Stimulated activated CD8-positive, alpha-beta memory T cell treated with anti-CD3 and anti-CD28 coated beads, Interleukin-12 subunit alpha, Interleukin-12 subunit beta, amount 100 ng/mL, for 24 hours (primary cell): ENCODE data around the gene PLEKHA7.
"Not testable (repeated sequence)": the region's sequence is repeated elsewhere in the genome, so short reads cannot be mapped to it uniquely, and the experiment has no call there.

Source experiments
- DNase-seq: peaks from one replicate; pipeline ENCODE4 v3.0.0-alpha.2; 2020; ENCODE audit errors: extremely low read depth

Gene PLEKHA7

DNA sequence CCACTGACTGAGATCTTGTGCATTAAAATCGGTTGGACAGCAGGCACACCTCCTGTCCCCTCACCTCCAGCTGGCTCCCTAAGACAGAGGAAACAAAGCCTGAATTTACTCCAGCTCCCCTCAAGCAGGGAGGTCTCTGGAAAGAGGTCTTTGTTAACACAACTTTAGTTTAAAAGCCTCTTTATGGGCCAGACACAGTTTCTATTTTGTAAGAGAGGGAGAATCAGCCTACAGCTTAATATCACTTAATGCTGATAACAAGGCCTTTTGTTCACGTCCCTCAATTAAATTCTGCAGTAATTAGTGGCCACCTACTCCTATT is 36.3 kb downstream of the PLEKHA7 start:
- DNase-seq: no peak

DNA sequence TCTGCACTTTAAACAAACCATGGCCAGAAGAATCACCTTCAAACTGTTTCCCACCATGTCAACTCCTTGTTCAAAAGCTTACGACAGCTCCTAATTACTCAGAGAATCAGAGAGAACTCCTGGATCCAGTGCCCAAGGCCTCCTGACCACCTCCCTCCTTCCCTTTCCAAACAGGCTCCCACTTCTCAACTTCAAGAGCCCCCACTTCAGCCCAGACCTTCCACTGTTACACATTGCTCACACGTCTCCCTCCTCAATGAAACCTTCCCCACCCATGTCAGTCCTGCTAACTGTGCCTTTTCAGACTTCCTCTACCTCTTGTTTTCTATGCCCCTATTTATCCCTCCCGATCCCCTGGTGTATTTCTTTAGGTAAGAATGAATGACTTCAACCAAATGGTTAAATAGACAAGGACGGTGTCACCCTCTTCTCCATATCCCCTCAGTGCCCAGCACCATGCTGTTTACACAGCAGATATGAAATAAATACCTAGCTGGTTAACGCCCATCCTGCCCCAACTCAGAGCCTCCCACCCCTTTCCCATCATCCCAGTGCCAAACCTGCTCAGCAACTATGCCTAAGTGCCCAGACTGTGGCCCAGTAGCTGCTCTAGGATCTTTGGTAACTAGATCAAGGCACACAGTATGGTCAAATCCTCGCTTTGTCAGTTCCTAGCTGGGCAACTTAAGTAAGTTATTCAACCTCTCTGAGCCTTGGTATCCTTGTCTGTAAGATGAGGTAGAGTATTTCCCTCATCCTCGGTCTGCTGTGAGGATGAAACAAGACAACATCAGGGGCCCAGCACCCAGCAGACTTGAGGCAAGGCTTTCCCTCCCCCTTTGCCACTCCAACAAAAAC is 36.8 kb downstream of the PLEKHA7 start:
- DNase-seq: no peak

DNA sequence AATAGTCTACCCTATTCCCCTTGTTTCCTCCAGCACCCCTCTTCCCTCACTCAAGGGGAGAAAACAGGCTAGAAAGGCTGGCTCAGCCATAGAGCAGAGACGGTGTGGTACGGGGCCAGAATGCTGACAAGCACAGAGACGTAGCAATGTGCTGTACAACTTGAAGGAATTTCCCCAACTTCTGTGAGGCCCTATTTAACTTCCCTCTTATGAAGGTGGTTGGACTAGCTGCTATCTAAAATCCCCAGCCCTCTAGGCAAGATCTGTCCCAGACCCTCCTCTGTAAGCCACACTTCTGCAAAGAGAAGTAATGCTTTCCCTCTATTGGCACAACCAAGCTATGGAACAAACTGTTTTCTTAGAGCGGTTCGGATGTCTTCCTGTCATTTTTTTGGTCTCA is 37.8 kb downstream of the PLEKHA7 start:
- DNase-seq: no peak

DNA sequence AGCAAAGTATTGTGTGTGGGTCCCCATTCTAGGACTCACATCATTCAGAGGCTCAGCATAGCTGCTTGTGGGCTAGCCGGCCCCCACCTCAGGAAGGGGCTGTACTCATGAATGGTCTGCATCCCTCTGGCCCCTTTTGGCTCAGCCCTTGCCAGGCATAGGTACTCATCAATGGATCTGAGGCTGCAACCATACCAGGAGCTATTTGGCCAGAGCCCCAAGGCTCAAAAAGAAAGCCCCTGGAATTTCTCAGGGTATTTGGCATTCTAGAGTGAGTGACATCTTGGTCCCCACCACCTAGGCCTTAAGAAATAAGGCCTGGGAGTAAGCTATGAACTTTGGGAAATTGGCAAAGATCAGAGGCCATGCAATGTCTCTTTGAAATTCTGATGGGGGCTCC is 38.3 kb downstream of the PLEKHA7 start:
- no peak for DNase-seq

DNA sequence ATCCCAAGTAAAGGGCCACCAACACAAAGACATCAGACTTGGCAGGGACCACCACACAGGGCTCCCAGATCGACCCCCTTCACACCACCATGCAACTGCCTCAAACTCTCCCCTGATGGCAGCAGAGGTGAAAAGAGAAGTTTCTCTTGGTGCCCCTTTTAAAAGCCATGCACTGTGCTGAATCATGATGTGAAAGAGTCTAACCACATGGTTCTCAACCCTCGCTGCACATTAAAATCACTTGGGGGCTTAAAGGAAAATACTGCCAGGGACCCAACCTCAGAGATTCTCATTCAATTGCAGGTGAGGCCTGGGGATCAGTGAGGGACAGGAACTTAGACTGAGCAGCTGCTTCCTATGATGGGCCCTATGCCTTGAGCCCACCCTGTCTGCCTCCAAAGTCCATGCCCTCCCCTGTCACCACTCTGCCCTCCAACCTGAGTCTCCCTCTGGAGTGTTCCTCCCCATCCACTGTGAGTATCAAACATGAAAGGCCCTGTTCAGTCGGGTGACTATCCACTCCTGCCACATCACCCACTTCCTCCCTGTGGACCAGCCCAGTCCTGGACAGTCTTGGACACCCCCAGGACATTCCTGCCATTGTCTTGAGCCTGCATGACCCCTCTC is 40.8 kb downstream of the PLEKHA7 start:
- no peak for DNase-seq

DNA sequence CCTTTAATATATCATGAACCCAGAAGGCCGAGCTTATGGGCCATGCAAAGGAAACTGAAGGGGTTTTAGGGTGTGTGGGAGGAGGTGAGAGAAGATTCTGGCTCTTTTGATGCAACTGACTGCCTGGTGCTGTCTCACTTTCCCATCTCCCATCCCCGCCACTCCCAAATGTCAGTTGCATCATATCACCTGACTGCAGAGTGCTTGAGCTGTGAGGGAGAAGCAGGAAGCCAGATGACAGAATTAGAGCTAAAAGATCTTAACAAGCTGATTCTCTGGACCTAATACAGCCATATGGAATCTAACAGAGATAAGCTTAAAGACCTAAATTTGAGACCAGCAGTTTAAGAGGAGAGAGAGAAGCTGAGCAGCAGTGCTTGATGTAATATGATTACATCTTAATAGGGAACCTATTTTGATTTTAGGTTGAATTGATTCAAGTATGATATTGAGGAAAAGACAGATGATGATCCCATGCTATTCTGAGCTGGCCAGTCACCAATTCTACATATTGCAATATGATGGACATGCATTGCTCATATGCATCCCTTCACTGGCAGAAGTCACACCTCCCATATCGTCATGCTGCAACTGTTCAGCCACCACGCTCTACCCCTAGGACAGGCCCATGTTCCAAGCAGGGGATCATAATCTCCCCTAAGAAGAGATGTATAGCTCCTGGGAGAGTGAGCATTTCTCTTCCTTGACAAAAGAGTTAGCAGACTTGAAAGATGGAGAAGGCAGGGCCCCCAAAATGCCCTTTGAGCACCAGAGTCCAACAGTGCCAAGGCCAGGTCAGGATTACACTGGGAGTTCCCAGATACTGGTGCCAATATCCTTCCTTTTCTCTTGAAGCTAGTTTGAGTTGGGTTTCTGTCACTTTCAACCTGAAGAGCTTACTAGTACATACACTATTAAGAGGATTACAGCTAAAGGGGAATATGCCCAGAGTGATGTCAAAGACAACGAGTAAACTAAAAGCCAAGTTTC is 44.9 kb downstream of the PLEKHA7 start:
- DNase-seq: no peak

DNA sequence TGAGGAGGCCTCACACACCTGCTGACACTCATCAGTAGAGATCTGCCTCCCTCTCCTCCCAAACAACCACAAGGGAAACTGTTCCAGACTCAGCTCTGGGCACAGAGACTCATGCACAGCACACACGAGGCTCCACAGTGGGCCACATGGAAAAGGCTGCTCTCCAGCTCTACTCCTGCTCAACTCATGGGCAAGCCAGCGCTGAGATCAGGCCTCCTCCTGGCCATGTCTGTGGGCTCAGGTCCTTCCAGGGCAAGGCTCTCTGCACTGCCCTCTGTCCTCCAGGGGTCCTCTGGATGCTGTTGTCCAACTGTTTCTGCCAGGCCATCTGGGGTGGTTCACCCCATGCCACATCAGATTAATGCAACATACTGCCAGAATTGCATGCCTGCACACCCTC is 46.0 kb downstream of the PLEKHA7 start:
- DNase-seq: no peak

DNA sequence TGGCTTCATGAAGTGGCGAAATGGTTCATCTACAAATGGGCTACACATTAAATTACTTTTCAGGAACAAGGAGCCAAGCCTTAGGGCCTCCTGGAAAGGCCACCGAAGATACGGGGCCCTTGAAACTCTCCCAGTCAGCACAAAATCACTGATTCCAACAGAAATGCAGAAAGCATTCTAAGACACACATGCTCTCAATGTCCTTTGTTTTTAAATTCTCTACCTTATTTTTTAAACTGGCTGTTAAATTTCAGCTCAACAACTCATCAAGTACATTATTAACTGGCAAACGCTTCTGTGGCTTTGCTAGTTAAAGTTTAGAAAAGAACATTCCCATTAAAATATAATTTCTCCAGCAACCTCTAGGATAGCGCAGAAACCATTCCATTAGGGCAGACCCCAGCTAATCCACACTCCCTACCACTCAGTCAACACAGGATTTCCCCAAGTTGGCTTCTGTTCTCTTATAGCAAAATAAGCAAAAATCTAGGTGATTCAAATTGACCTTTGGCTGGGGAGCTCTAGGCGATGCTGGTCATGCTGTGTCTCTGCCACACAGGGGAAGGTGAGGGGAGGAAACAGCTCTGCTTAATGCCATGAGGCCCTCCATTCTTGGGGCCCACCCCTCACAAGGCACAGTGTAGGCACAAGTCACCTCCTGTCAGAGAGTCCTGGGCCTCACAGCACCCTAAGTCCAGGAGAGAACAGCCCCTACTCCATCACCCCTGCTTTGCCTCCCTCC is 47.1 kb downstream of the PLEKHA7 start:
- no peak for DNase-seq

DNA sequence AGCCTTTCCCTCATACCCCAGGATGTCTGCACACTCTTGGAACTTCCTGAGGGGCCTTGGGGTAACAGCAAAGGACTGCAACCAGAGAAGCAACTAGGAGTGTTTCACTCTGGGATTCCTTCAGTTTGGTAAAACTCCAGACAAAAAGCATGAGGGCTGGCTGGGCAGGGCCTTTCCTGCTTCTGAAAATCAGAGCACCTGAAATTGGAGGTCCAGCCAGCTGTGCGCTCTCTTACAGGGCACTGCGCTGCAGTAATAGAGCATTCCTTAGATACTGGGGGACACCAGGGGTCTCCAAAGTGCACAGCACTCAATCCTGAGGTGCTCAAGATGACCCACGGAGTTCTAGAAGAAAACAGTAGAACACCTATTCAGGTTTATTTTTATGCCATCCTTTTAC is 49.7 kb downstream of the PLEKHA7 start:
- DNase-seq: no peak

DNA sequence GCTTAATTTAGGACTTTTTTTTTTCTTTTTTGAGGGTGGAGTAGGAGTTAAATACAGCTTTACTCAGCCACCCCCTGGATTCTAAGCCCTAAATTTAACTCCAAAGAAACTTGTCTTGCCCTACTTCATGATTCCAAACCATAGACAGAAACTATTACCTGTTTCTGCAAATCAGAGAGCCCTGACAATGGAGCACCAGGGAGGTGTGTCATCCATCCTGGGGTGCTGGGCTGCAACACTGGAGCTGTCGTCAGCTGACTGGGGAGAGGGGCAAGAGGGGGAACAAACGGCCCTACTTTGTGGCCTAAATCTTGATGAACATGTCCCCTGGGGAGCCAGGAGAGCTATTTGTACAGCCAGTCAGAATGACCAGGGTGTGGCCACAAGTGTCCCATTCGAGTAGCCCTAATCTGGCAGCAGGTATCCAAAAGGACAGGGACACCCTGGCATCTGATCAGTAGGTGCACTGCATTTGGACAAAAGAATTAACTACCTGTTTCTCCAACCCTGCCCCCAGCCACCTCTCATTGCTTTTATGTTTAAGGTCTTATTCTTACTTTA is 50.8 kb downstream of the PLEKHA7 start:
- no peak for DNase-seq

DNA sequence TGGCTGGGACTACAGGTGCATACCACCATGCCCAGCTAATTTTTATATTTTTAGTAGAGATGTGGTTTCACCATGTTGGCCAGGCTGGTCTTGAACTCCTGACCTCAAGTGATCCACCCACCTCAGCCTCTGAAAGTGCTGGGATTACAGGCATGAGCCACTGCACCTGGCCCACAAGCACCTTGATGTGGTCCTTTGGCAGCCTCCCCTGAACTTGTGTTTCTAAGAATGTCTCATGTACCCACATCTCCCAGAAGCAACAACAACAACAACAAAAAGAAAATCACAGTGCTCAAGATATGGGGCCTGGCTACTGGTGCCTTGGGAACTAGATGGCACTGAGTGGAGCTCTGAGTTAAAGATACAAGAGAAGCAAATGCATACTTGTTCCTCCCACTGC is 51.6 kb downstream of the PLEKHA7 start:
- not testable (repeated sequence) for DNase-seq

DNA sequence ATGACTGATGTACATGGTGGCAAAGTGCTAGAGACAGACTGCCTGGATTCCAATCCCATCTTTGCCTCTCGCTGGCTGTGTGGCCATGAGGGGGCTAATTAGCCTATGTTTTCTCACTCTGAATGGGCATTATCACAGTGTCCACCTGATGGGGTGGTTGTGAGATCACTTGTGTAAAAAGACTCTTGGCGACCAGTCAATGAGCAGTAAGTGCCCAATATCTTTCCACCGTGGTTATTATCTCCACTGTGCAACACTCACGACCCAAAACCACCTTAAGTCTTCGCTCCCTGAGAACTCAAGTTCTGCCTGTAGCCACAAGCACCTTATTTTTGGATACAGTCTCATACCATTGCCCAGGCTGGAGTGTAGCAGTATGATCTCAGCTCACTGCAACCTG is 52.1 kb downstream of the PLEKHA7 start:
- no peak for DNase-seq

DNA sequence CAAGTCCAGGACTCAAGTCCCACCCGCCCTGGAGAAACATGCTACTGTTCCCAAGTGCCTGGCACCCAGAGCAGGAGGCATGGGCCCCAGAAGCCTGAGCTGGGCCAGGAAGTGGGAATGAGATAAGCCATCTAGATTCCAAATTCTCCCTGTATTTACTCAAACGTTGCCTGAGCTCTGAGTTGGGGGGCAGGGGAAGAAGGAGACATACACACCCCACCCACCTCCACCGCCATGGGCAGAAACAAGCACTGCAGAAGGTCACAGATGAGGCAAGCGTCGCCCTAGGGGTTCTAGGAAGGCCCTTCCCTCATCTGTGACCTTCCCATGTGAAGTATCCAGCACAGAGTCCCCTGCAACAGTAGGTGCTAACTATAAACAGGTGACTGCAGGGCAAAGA is 54.0 kb downstream of the PLEKHA7 start:
- DNase-seq: no peak

DNA sequence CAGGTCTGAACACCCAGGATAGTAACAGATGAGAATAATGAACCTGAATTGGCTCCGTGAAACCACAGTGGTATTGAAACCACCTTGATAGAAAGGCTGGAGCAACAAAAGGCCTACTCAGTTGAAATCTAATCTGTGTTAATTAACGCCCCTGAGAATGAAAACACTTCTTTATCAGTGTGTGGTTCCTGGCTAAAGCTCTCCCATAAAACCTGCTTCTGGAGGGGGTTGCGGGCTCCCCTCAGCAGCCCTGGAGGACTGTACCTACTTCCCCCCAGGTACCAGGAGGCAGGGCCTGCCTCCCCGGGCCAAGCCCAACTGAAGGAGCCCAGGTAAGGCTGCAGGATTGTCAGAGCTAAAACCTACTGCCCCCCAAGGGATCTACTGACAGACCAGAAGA is 54.6 kb downstream of the PLEKHA7 start:
- DNase-seq: no peak

DNA sequence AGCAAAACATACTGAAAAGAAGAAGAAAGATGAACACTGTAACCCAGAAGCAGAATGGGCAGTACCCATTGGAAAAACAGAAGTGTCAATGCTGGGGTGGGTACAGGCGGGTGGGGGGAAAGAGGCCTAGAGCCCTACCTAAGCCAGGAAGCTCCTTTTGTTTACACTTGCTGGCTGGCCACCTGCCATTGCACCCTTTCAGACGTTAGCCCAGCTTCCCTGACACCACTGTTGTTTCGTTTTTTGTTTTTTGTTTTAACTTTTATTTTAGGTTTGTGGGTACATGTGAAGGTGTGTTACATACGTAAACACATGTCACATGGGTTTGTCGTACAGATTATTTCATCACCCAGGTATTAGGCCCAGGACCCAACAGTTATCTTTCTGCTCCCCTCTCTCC is 55.4 kb downstream of the PLEKHA7 start:
- DNase-seq: no peak

DNA sequence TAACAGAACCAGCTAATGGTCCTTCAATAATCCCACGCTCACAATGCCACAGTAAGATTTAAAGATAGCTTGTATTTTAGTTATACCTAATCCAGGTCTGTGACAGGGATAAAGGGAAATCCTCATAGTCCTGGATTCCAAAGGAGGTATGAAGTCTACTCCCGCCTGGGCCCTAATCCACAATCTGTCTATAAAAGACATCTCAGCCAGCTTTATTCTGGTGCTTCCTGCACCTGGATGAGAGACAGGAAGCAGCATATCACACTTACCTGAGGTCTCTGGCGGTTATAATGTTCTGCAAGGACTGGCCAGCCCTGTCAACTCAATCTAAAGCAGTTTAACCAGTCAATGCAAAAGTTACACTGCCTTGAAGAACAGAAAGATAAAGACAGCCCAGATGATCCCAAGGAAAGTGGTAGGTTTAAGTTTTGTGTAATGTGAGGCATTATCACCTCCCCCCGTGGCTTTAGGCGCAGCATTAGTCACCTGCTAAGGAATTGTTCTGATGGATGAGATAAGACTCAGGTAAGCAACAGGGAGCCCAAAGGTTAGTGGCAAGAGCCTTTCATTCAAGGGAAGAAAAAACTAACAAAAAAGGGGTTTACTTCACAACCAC is 57.6 kb downstream of the PLEKHA7 start:
- DNase-seq: no peak

DNA sequence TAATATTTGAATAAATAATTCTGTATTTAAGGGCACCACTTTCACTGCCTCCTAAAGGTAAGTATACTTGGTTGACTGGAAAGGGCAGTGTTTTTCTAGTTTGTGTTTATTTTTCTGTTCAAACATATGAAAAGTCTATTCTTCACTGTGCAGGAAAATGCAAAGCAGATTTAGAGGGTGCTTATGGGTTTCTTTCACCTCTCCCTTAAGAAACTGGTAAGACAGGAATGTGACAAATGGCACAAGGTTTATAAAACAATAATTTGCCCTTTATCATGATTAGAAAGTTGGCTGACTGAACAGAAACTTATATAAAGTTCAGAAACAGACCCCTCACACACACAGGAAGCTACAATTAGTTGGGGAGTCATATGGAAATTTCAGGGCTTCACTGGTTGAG is 60.6 kb downstream of the PLEKHA7 start:
- DNase-seq: no peak

DNA sequence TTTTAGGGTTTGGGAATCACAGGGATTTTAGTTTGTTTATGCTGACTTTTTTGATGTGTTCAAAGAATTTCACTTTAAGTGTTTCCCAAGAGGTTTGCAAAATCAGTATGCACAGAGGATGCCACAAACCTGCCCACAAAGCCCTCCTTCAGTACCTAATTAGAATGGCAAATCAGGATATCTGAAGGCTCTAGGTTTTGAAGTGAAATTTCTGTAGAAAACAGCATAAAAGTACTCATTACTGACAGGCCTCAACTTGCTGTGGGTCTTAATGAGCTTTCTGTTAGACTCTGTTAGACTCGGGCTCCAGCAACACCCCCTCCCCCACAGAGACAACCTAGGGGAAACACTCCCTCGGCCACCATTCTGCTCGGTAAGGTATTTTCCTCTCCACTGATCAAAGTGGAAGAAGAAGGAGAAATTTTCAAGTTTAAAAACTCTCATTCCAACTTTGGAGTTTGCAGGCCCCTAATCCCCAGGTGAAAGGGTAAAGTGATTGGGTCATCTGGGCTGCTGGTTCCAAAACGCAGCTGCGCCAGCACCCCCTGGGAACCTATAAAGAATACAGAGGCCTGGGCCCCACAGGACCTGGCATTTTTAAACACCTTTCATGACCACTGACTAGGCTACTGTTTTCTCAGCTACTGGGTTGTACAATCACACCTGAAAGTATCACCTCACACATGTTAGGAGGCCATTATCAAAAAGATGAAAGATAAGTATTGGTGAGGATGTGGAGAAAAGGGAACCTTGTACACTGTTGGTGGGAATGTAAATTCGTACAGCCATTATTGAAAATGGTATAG is 67.5 kb downstream of the PLEKHA7 start:
- DNase-seq: no peak

DNA sequence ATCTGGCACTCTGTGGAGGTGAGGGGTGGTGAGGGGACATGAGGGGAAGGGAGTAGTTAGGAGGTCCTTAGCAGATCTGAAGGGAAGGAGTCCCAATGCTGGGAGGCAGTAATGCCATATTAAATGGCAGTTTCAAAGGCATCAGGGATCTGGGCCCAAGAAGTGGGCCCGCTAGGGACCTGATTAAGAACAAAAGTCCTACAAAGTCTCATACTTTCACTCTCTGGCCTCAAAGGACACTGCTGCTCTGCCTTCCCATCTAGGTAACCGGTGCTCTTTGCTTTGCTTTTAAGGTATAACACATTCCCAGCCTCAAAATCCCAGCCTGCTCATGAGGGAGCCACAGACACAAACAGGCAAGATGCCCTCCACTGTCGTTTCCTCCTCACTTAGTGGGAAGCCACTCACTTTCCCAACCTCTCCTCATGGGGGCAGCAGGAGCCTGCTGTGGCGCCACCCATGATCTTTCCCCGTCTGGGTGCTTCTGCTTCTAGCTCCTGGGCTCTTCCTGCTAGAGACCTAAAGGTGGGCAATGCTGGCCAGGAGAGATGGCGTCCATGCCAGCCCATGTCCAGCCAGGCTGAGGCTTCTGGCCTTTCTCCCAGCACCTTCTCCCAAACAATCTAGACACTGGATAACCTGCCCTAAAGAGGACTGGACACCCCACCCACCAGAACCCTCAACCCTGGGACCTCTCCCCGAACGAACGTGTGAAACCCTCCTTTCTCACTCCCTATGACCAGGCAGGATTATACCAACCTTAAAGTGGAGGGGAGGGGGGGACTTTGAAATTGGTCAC is 68.3 kb downstream of the PLEKHA7 start:
- no peak for DNase-seq
